H1 (cell line): Measurements from ENCODE around the gene SYNE4. TPM values are rescaled to one million over a fixed set of nuclear protein-coding genes. Genes with fewer than 3 reads are reported as not detected.

Experiments
- CTCF ChIA-PET: fragments of 300-600 bp; sonication (Branson Sonifier 250); formaldehyde crosslinking; loops from one replicate; lab custom pipeline; 2021; ENCODE audit not compliant: partially characterized antibody; lab: Charles Lee
- POLR2A ChIA-PET: fragments of 300-600 bp; sonication (Branson Sonifier 250); formaldehyde crosslinking; loops from one replicate; lab custom pipeline; 2021; ENCODE audit warnings: inconsistent platforms; ENCODE audit not compliant: partially characterized antibody; lab: Charles Lee
- DNase-seq, 2 experiments: peaks; one replicate each; pipeline versions ENCODE4 v3.0.0 to v3.0.0-alpha.2; 2010 to 2022; ENCODE audit warnings: low spot score in 2 of 2, low read depth in 1 of 2, mixed read lengths in 1 of 2
- FAIRE-seq: peaks from 2 replicates; lab custom pipeline; 2011; peaks lifted over from hg19 to GRCh38; lab: Jason Lieb, UNC
- H2AFZ ChIP-seq: 2 replicates; pipeline ENCODE4 v1.8.1; 2012; ENCODE audit warnings: low read length, inconsistent platforms
- H2AK5ac ChIP-seq: 2 replicates; pipeline ENCODE4 v1.6.1; 2013; ENCODE audit warnings: low read depth, low read length
- H2BK120ac ChIP-seq: replicated peaks from 2 replicates; pipeline ENCODE3; 2013; ENCODE audit warnings: low read depth, low read length, inconsistent platforms
- H2BK12ac ChIP-seq: 2 replicates; pipeline ENCODE4 v1.6.1; 2013; ENCODE audit warnings: low read depth, low read length
- H2BK15ac ChIP-seq: 2 replicates; pipeline ENCODE4 v1.6.1; 2013; ENCODE audit warnings: low read length
- H2BK20ac ChIP-seq: 2 replicates; pipeline ENCODE4 v1.6.1; 2013; ENCODE audit warnings: low read length
- H2BK5ac ChIP-seq: 2 replicates; pipeline ENCODE4 v1.6.1; 2013; ENCODE audit warnings: low read depth, low read length
- H3K14ac ChIP-seq: 2 replicates; pipeline ENCODE4 v1.6.1; 2013; ENCODE audit warnings: inconsistent platforms; ENCODE audit not compliant: insufficient read length
- H3K18ac ChIP-seq: 2 replicates; pipeline ENCODE4 v1.6.1; 2013; ENCODE audit warnings: low read length; ENCODE audit errors: extremely low read depth
- H3K23ac ChIP-seq: 2 replicates; pipeline ENCODE4 v1.6.1; 2013; ENCODE audit warnings: inconsistent platforms; ENCODE audit not compliant: insufficient read length
- H3K23me2 ChIP-seq: 2 replicates; pipeline ENCODE4 v1.6.1; 2013; ENCODE audit warnings: low read depth, low read length
- H3K27ac ChIP-seq: 2 replicates; pipeline ENCODE4 v1.6.1; 2011; ENCODE audit warnings: low read depth, low read length, inconsistent platforms
- H3K27me3 ChIP-seq, 4 experiments: replicated peaks in 1 of 4; 1 replicate in 1 of 4; 2 replicates in 3 of 4; pipeline versions ENCODE4 v1.6.1 to v1.8.1; 2011 to 2013; ENCODE audit warnings: low read length in 3 of 4, mild to moderate bottlenecking in 3 of 4, inconsistent platforms in 2 of 4, mixed read lengths in 2 of 4, moderate library complexity in 1 of 4; ENCODE audit not compliant: control insufficient read depth in 3 of 4, insufficient read depth in 3 of 4; ENCODE audit errors: extremely low read depth in 1 of 4
- H3K36me3 ChIP-seq, 4 experiments: 2 replicates each; pipeline versions ENCODE4 v1.6.1 to v1.8.1; 2011 to 2013; ENCODE audit warnings: mild to moderate bottlenecking in 4 of 4, low read length in 3 of 4, moderate library complexity in 2 of 4, control low read depth in 1 of 4, inconsistent platforms in 1 of 4; ENCODE audit not compliant: insufficient read depth in 4 of 4, control insufficient read depth in 2 of 4
- H3K4ac ChIP-seq: replicated peaks from 2 replicates; pipeline ENCODE3; 2013; ENCODE audit warnings: low read length, low read depth, mixed read lengths, inconsistent platforms; ENCODE audit not compliant: insufficient read length
- H3K4me1 ChIP-seq, 4 experiments: replicated peaks in 1 of 4; 1 replicate in 1 of 4; 2 replicates in 3 of 4; pipeline versions ENCODE4 v1.6.1 to v1.8.1; 2011 to 2013; ENCODE audit warnings: low read length in 3 of 4, inconsistent platforms in 2 of 4, mixed read lengths in 1 of 4; ENCODE audit not compliant: insufficient read depth in 4 of 4, control insufficient read depth in 3 of 4
- H3K4me2 ChIP-seq, 2 experiments: 2 replicates each; pipeline versions ENCODE4 v1.6.1 to v1.8.1; 2011 to 2013; ENCODE audit warnings: low read depth in 2 of 2, low read length in 2 of 2, control low read depth in 1 of 2, inconsistent platforms in 1 of 2, mild to moderate bottlenecking in 1 of 2; ENCODE audit not compliant: insufficient read depth in 1 of 2
- H3K4me3 ChIP-seq, 4 experiments: fragments of 200-600, 300-600 bp in 1 of 4; sonication (generic), shearing (Covaris generic), sonication (Bioruptor Twin) in 1 of 4; 2 replicates each; pipeline versions ENCODE4 v1.5.1 to v1.8.1; 2011 to 2016; ENCODE audit warnings: low read length in 4 of 4, low read depth in 3 of 4, control low read depth in 2 of 4, inconsistent platforms in 2 of 4, mild to moderate bottlenecking in 2 of 4, mixed read lengths in 1 of 4, moderate library complexity in 1 of 4; ENCODE audit not compliant: insufficient read depth in 2 of 4; ENCODE audit errors: extremely low read depth in 1 of 4
- H3K56ac ChIP-seq: replicated peaks from 2 replicates; pipeline ENCODE3; 2013; ENCODE audit warnings: low read depth, mild to moderate bottlenecking, mixed read lengths, low read length, inconsistent platforms; ENCODE audit not compliant: insufficient read length
- H3K79me1 ChIP-seq: 2 replicates; pipeline ENCODE4 v1.6.1; 2013; ENCODE audit warnings: low read depth, low read length, control low read depth
- H3K79me2 ChIP-seq, 2 experiments: 2 replicates each; pipeline versions ENCODE4 v1.6.1 to v1.8.1; 2012 to 2013; ENCODE audit warnings: low read length in 2 of 2, mild to moderate bottlenecking in 2 of 2, inconsistent platforms in 1 of 2; ENCODE audit not compliant: insufficient read depth in 2 of 2, control insufficient read depth in 1 of 2
- H3K9ac ChIP-seq, 4 experiments: replicated peaks in 1 of 4; 1 replicate in 1 of 4; 2 replicates in 3 of 4; pipeline versions ENCODE4 v1.6.1 to v1.8.1; 2011 to 2013; ENCODE audit warnings: low read depth in 3 of 4, low read length in 3 of 4, control low read depth in 2 of 4, mild to moderate bottlenecking in 2 of 4, moderate library complexity in 2 of 4, inconsistent platforms in 1 of 4; ENCODE audit errors: extremely low read depth in 1 of 4
- H3K9me3 ChIP-seq, 2 experiments: 2 replicates each; pipeline versions ENCODE4 v1.6.1 to v1.8.1; 2012 to 2013; ENCODE audit warnings: mild to moderate bottlenecking in 2 of 2, moderate library complexity in 2 of 2, control low read depth in 1 of 2, inconsistent platforms in 1 of 2, low read depth in 1 of 2, low read length in 1 of 2, mixed read lengths in 1 of 2; ENCODE audit not compliant: insufficient read depth in 2 of 2
- H4K20me1 ChIP-seq, 2 experiments: replicated peaks in 1 of 2; 2 replicates each; pipeline versions ENCODE3 to v1.8.1; 2011 to 2013; ENCODE audit warnings: inconsistent platforms in 2 of 2, low read length in 2 of 2, mild to moderate bottlenecking in 1 of 2; ENCODE audit not compliant: insufficient read depth in 2 of 2, control insufficient read depth in 1 of 2
- H4K5ac ChIP-seq: 2 replicates; pipeline ENCODE4 v1.6.1; 2013; ENCODE audit warnings: low read length, low read depth, mixed read lengths, inconsistent platforms; ENCODE audit not compliant: insufficient read length
- H4K8ac ChIP-seq: 2 replicates; pipeline ENCODE4 v1.8.0; 2013; ENCODE audit warnings: mild to moderate bottlenecking, moderate library complexity, low read length, inconsistent platforms; ENCODE audit not compliant: insufficient read depth; ENCODE audit errors: extremely low read depth
- H4K91ac ChIP-seq: replicated peaks from 2 replicates; pipeline ENCODE3; 2013; ENCODE audit warnings: low read length, mixed read lengths, inconsistent platforms; ENCODE audit not compliant: insufficient read length
- BCL11A ChIP-seq, 2 experiments: IDR thresholded peaks; one replicate each; pipeline ENCODE4 v1.6.1; 2011; ENCODE audit warnings: low read depth in 2 of 2, low read length in 2 of 2, mild to moderate bottlenecking in 2 of 2
- CBX5 ChIP-seq: fragments of 300-800, 300-1000 bp; sonication (generic); IDR thresholded peaks from 2 replicates; pipeline ENCODE4 v1.7.1; 2016; ENCODE audit warnings: antibody characterized with exemption, low read length, low read depth
- HDAC6 ChIP-seq: IDR thresholded peaks from one replicate; pipeline ENCODE4 v1.7.1; 2012; ENCODE audit warnings: low read depth, mild to moderate bottlenecking, inconsistent platforms, low read length, moderate library complexity
- POU5F1 ChIP-seq: IDR thresholded peaks from 2 replicates; pipeline ENCODE4 v1.6.1; 2011; ENCODE audit warnings: low read depth, mild to moderate bottlenecking, low read length, moderate library complexity
- WGBS, 2 experiments: shearing (Covaris generic) in 1 of 2; methylation state at CpG; one replicate each; pipeline versions ENCODE4 v1.1.6 to v1.1.7; 2013 to 2015; ENCODE audit warnings: low lambda C conversion rate in 2 of 2, mixed read lengths in 2 of 2, inconsistent platforms in 1 of 2, low coverage in 1 of 2, missing lambda C conversion rate in 1 of 2; ENCODE audit not compliant: insufficient replicate concordance in 2 of 2, insufficient coverage in 1 of 2, insufficient read length in 1 of 2; ENCODE audit errors: extremely low coverage in 1 of 2, missing lambda C conversion rate in 1 of 2; 5-methylcytosine and 5-hydroxymethylcytosine counted together
- polyA plus RNA-seq, 7 experiments: library from polyadenylated mRNA; depleted of rRNA in 3 of 7; stranded (reverse) in 5 of 7; unstranded in 2 of 7; fragments of >200 nt in 5 of 7; fragments of 200-250 nt in 2 of 7; gene quantifications; 1 replicate in 5 of 7; 2 replicates in 1 of 7; 4 replicates in 1 of 7; pipeline versions ENCODE4 v1.2.1 to v1.2.3, GENCODE V29; 2011 to 2013; ENCODE audit warnings: missing spikeins in 2 of 7, mixed read lengths in 2 of 7
- total RNA-seq: library from RNA; stranded (reverse); fragmentation: NEBNext Ultra II Directional; extraction: Animal tissue kit (Norgen Biotek cat#: 25700); gene quantifications from 2 replicates; pipeline ENCODE4 v1.2.1, GENCODE V29; 2021

The SYNE4 gene
- total and polyA plus RNA-seq, 2 of the 8 experiments (the other 6 are each of a cell fraction or from before 2014, with no cell fraction given), result 20.8 to 22.6 TPM

DNA sequence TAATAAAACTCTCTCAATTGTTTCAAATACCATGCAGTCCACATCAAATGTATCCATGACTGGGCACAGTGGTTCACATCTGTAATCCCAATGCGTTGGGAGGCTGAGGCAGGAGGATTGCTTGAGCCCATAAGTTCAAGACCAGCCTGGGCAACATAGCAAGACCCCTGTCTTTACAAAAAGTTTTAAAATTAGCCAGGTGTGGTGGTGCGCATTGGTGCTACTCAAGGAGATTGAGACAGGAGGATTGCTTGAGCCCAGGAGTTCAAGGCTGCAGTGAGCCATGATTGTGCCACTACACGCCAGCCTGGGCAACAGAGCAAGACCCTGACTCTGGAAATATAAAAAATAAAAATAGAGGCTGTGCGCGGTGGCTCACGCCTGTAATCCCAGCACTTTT lies 19.1 kb upstream of the SYNE4 start:
- Histone ChIP-seq H2BK15ac (no peak overlapping the region), H3K23me2 (no peaks in the 10 kb centered on the region; the same call in 1 of the 2 replicates), H3K79me1 (no peaks in the 10 kb centered on the region), H3K9me3 (no peaks in the 10 kb centered on the region), H2BK20ac (no peak overlapping the region), H3K9ac (no peak overlapping the region), H3K36me3 (peaks cover 0 to 17% (median 5%) of the 10 kb centered on the region in 4 experiments; a peak in 4 of 8 replicates), H4K5ac (no peak overlapping the region), H3K27ac (no peak overlapping the region), H2AK5ac (no peak overlapping the region), H3K14ac (no peak overlapping the region), H3K23ac (no peak overlapping the region), H3K27me3 (peaks cover 0 to 2% (median 0%) of the 10 kb centered on the region in 4 experiments; a peak in 1 of 7 replicates), H3K4me2 (no peak overlapping the region), H2BK5ac (no peak overlapping the region), H3K79me2 (no peaks in the 10 kb centered on the region), H3K4ac (no peak overlapping the region), H4K8ac (no peak overlapping the region), H2AFZ (no peak overlapping the region), H3K4me3 (no peak overlapping the region), H3K18ac (no peak overlapping the region), H4K20me1 (peaks cover 0 to 9% of the 10 kb centered on the region in 2 experiments), H2BK120ac (no peak overlapping the region), H4K91ac (no peak overlapping the region), H2BK12ac (no peak overlapping the region), H3K56ac (no peak overlapping the region), H3K4me1 (peaks cover 0 to 4% (median 0%) of the 10 kb centered on the region in 4 experiments; a peak in 4 of 7 replicates)
- CTCF ChIA-PET, result interaction anchor here (1.7 kb wide), 1 partner anchor 23 kb away, joined by 3 read pairs; no protein-coding TSS in a partner anchor
- POLR2A ChIA-PET, result no interaction called here
- FAIRE-seq (no peak), DNase-seq (no peak)
- WGBS, 2 experiments, result 92% methylated on average over 6 of the region's 6 CpGs; no CpG with 5 or more reads in 1 of the 2 experiments
- TF ChIP-seq BCL11A (IDR thresholded peaks at IDR 0.05; ENCODE audit: low read depth in 2 of 2, low read length in 2 of 2), result no peak
- TF ChIP-seq HDAC6, result no peak
- TF ChIP-seq CBX5, result no peak
- TF ChIP-seq POU5F1, result no peak
